Right lobe of liver (tissue), 5 donors: Measurements from ENCODE around the gene CER1. TPM values are rescaled to one million over a fixed set of nuclear protein-coding genes. Genes with fewer than 3 reads are reported as not detected.

Experiments used
- total RNA-seq, 6 experiments: library from RNA; depleted of rRNA in 2 of 6; stranded (reverse); fragments of >200 nt in 2 of 6; fragmentation: NEBNext Ultra II Directional in 3 of 6; extraction: Animal tissue kit (Norgen Biotek cat#: 25700) in 3 of 6; gene quantifications; one replicate each; pipeline versions ENCODE4 v1.1.0 to v1.2.4, GENCODE V29; 2016 to 2023
- donor health status: DM: no; HTN: no; CAD: no.
- donor health status: DM: no; HTN: no; CAD: no.
- donor health status: DM: no; HTN: yes; CAD: no.
- donor health status: DM: no; HTN: yes; CAD: no.

Gene CER1
- total RNA-seq, 6 experiments from 2014 or later, result not detected

Other genes starting within 250 kb of the CER1 start
- 1 to 10 TPM; 2.7 to 5.3 (median 4.5) TPM for gene ZDHHC21, start 29.3 kb downstream of the CER1 start, total RNA-seq
- gene FREM1, start 187.7 kb upstream of the CER1 start, total RNA-seq, result 1 to 10 TPM in 3 of 6 experiments, under 1 TPM in 3; 0.12 to 2.6 (median 1.1) TPM